ENCODE measurements around the gene HECTD4. TPM values are rescaled to one million over a fixed set of nuclear protein-coding genes. Genes with fewer than 3 reads are reported as not detected.

The HECTD4 gene
- total and polyA plus RNA-seq, 11 donors = 6.3 to 30.7 (median 23.1) TPM

DNA sequence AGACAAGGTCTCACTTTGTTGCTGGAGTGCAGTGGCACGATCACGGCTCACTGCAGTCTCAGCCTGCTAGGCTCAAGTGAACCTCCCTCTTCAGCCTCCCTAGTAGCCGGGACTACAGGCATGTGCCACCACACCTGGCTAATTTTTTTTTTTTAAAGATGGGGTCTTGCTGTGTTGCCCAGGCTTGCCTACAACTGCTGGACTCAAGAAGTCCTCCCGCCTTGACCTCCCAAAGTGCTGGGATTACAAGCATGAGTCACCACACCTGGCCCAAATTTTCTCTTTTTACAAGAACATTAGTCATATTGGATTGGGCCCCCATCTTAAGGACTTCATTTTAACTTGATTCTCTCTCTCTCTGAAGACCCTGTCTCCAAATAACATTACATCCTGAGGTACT is 7.0 kb upstream of the HECTD4 start:
- Histone ChIP-seq H3K27me3 (no peaks in the 10 kb centered on the region), H3K9me3 (no peaks in the 10 kb centered on the region), H3K4me1 (peaks cover 0 to 9% (median 0%) of the 10 kb centered on the region in 12 donors), H3K4me3 (no peak overlapping the region), H3K27ac (no peak overlapping the region), H3K36me3 (no peaks in the 10 kb centered on the region)
- 84 to 89% (median 86%) methylated on average over 4 of the region's 4 CpGs for WGBS, 4 donors
- ATAC-seq = no peak
- no peak for DNase-seq
- no peak for TF ChIP-seq POLR2A (IDR thresholded peaks at IDR 0.05)
- TF ChIP-seq, protein P1, sequence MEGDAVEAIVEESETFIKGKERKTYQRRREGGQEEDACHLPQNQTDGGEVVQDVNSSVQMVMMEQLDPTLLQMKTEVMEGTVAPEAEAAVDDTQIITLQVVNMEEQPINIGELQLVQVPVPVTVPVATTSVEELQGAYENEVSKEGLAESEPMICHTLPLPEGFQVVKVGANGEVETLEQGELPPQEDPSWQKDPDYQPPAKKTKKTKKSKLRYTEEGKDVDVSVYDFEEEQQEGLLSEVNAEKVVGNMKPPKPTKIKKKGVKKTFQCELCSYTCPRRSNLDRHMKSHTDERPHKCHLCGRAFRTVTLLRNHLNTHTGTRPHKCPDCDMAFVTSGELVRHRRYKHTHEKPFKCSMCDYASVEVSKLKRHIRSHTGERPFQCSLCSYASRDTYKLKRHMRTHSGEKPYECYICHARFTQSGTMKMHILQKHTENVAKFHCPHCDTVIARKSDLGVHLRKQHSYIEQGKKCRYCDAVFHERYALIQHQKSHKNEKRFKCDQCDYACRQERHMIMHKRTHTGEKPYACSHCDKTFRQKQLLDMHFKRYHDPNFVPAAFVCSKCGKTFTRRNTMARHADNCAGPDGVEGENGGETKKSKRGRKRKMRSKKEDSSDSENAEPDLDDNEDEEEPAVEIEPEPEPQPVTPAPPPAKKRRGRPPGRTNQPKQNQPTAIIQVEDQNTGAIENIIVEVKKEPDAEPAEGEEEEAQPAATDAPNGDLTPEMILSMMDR (IDR thresholded peaks at IDR 0.05) = no peak
- intact Hi-C loops (cut with DNase I) = loop anchor here (5.0 to 10.0 kb wide), 8 partner anchors 94 to 444 kb away; no protein-coding TSS in a partner anchor

DNA sequence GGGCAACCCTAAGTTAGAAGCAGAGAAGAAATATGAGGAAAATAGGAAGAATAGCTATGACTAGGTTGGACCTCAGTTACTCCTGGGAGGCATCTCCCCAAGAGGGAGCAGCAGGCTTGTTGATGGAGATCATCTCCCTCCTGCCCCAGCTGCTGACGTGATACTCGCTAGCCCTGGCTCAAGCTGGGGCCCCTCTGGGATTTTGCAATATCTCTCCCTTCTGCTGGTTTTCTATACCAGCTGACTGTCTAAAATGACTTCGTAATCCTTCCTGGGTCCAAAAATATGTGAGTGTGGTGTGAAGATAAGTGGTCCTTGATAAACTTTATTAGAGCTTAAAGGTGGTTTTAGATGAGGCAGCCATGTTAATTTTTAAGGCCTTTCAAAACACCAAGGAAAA is 4.5 kb upstream of the HECTD4 start:
- ATAC-seq (no peak), DNase-seq (peak in 2 of 5 donors; percentile 45 to 51)
- 48 to 61% (median 51%) methylated on average over 3 of the region's 3 CpGs for WGBS, 4 donors
- intact Hi-C loops (cut with DNase I) = loop anchor here (1.0 to 10.0 kb wide), 10 partner anchors 92 to 442 kb away; no protein-coding TSS in a partner anchor
- Histone ChIP-seq H3K27me3 (no peaks in the 10 kb centered on the region), H3K4me3 (no peak overlapping the region), H3K27ac (no peak overlapping the region), H3K36me3 (no peaks in the 10 kb centered on the region), H3K9me3 (no peaks in the 10 kb centered on the region), H3K4me1 (peaks cover 0 to 14% (median 3%) of the 10 kb centered on the region in 12 donors)
- TF ChIP-seq POLR2A (IDR thresholded peaks at IDR 0.05) = no peak
- TF ChIP-seq, protein P1 (IDR thresholded peaks at IDR 0.05) = no peak

DNA sequence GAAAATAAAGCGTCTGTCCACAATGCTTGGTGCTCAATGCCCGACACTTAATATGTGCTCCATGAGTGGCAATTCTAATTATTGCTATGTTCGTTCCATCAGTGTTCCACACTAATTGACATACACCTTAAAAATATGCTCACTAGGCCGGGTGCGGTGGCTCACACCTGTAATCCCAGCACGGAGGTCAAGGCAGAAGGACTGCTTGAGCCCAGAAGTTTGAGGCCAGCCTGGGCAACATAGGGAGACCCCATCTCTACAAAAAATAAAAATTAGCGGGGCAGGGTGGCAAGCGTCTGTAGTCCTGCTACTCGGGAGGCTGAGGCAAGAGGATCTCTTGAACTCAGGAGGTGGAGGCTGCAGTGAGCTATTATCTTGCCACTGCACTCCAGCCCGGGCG is 635 bp upstream of the HECTD4 start:
- Histone ChIP-seq H3K27me3 (no peaks in the 10 kb centered on the region), H3K9me3 (no peaks in the 10 kb centered on the region), H3K4me1 (peaks cover 0 to 29% (median 12%) of the 10 kb centered on the region in 12 donors), H3K27ac (peak overlapping the region in 11 of 12 donors; percentile 62 to 94 (median 86)), H3K4me3 (peak overlapping the region in 11 of 12 donors; percentile 72 to 100 (median 93)), H3K36me3 (no peaks in the 10 kb centered on the region)
- TF ChIP-seq, protein P1 (IDR thresholded peaks at IDR 0.05) = no peak
- no peak for TF ChIP-seq POLR2A (IDR thresholded peaks at IDR 0.05)
- intact Hi-C loops (cut with DNase I) = loop anchor here in 9 of 10 donors (2.0 to 10.0 kb wide), 8 partner anchors 26 to 438 kb away; partner anchors contain the start of gene RPL6 (in 1 of the 9)
- DNase-seq (no peak), ATAC-seq (no peak)
- 92 to 95% (median 93%) methylated on average over 11 of the region's 11 CpGs for WGBS, 4 donors

DNA sequence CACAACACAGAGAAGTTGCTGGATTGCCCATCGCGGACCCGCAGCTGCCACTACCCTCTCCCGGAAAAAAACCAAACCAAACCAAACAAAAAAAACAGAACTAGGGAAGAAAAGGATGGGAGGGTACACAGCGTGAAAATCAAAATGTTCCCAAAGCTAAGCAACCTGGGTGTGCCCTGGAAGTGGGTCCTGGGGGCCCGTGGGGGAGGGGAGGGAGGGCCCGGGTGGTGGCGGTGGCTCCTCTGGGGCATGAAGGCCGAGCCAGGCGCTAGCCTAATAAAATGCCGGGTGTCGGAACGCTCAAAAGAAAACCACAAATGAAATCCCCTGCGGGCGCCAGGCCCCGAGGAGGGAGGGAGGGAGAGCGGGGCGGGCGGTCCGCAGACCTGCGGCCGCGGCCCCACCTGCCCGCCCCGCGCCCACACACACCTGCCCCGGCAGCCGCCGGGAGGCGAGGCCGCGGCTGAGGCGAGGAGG is 787 bp downstream of the HECTD4 start:
- ATAC-seq (peak in 2 of 4 donors; percentile 21 to 31), DNase-seq (peak in 1 of 5 donors; percentile 25)
- TF ChIP-seq, protein P1 (IDR thresholded peaks at IDR 0.05) = no peak
- TF ChIP-seq POLR2A (IDR thresholded peaks at IDR 0.05) = no peak
- Histone ChIP-seq H3K4me1 (peaks cover 0 to 25% (median 12%) of the 10 kb centered on the region in 12 donors), H3K27ac (peak overlapping the region; percentile 37 to 94 (median 86)), H3K4me3 (peak overlapping the region; percentile 72 to 100 (median 94)), H3K36me3 (no peaks in the 10 kb centered on the region), H3K9me3 (no peaks in the 10 kb centered on the region), H3K27me3 (no peaks in the 10 kb centered on the region)
- intact Hi-C loops (cut with DNase I) = loop anchor here in 9 of 10 donors (5.0 to 10.0 kb wide), 7 partner anchors 87 to 437 kb away; no protein-coding TSS in a partner anchor
- WGBS, 4 donors = 0 to 32% (median 1%) methylated on average over 25 to 33 of the region's 33 CpGs
